Hematopoietic multipotent progenitor cell treated with erythropoietin and hydrocortisone succinate and interleukin-3 and kit ligand, for 8 days (in vitro differentiated cells): ENCODE data around the gene CD2.
"Not testable (repeated sequence)": the region's sequence is repeated elsewhere in the genome, so short reads cannot be mapped to it uniquely, and the experiment has no call there.

Experiments used
- DNase-seq: peaks from one replicate; pipeline ENCODE4 v3.0.0-alpha.2; 2015

The CD2 gene

GRCh38 chr1:116732726-116733125, 21.5 kb upstream of the CD2 start:
- no peak for DNase-seq

DNA sequence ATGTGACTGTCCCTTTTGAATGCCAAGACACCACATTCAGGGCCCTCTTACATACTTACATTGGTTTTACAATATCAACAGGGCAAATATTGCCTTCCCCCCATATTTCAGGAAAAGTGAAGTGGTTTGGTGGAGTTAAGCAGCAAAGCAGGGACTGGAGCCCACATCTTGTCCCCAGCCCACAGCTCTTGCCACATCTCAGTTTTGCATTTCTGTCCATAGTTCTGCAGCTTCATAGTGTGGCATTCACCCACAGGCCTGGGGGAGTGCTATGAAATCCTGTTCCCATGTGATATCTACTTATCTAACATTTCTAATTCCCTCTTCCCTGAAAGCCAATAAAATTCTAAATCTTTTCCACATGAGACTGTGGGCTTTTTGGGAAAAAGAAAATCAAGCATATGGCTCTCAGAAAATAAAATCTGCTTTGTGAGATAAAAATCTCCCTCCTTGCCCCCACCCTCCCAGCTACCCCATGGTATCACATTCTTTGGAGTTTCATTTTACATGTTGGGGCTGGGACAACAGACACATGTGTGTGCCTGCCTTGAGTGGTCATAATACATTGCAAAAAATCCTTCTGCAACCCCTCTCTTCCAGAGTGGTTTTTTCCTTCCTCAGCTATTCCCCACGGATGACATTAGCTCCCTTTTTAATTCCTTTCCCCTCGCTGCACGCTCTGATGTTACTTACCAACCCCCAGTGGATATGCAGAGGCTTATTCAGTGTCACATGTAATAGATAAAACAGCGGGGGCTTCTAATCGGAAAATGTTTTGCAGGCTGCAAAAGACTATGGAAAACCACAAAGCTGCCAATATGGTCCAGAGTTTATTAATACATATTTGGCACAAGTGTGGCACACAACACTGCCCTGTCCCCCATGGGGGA, 20.5 kb upstream of the CD2 start:
- DNase-seq: no peak

DNA sequence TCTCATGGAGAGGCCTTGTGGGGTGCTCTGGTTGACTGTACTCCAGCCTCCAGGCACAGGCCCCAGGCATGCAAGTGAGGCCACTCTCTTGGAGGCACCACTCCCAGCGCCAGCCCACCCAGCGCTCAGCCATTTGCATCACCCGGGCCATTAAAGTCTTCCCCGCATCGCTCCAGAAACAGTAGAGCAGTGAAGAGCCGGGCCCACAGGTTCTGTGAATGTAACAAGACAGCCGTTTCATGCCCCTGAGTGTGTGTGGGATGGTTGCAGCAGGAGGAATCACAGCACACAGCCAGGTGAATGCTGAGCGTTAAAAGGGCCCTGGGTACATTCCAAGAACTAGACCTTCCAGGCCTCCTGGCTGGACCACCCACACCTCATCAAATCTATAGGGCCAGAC, 19.0 kb upstream of the CD2 start:
- DNase-seq: no peak

- DNase-seq: peak; percentile 69
Observed at GRCh38 chr1:116737020-116737854, 17.0 kb upstream of the CD2 start.

GRCh38 chr1:116737855-116738321, 16.3 kb upstream of the CD2 start:
- no peak for DNase-seq

GRCh38 chr1:116738673-116739370, 15.4 kb upstream of the CD2 start:
- no peak for DNase-seq

DNA sequence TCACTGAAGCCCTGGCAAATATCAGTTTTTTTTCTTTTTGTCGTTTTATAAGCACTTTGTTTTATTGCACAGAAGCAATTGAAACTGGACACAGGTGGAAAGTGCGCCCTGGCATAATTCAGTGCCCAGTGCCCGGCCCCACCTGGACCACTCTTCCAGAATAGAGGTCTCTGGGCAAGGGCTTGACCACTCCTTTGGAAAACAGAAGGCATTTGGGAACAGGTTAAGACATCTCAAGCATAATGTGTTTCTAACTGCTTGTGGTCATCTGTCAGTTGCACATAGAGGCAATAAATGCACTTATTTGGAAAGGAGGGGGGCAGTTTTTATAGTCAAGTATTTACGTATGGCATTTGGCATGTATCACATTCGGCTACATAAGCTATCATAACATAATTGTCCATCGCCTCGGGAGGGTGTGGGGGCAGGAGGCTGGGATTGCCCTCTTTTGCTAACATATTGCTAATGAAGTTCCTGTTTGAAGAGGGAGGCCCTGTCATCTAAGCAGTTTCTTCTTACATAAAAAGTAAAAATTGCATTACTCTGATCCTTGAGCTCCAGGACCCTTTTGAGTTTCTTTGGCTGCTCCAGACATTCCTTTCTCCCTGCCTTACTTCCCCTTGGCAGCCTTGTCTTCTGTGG, 14.7 kb upstream of the CD2 start:
- DNase-seq: no peak

- DNase-seq: no peak
Observed at GRCh38 chr1:116740296-116740695, 13.9 kb upstream of the CD2 start.

DNA sequence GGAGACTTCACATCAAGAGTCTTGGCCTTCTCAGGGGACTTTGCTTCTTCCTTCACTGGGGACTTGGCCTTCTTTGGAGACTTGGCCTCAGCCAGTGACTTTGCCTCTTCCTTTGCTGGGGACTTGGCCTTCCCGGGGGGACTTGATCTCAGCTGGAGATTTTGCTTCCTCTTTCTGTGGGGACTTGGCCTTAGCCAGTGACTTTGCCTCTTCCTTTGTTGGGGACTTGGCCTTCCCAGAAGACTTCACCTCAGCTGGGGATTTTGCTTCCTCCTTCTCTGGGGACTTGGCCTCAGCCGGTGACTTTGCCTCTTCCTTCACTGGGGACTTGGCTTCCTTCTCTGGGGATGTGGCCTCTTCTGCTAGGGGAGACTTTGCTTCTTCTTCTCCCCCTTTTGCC, 13.5 kb upstream of the CD2 start:
- no peak for DNase-seq

DNA sequence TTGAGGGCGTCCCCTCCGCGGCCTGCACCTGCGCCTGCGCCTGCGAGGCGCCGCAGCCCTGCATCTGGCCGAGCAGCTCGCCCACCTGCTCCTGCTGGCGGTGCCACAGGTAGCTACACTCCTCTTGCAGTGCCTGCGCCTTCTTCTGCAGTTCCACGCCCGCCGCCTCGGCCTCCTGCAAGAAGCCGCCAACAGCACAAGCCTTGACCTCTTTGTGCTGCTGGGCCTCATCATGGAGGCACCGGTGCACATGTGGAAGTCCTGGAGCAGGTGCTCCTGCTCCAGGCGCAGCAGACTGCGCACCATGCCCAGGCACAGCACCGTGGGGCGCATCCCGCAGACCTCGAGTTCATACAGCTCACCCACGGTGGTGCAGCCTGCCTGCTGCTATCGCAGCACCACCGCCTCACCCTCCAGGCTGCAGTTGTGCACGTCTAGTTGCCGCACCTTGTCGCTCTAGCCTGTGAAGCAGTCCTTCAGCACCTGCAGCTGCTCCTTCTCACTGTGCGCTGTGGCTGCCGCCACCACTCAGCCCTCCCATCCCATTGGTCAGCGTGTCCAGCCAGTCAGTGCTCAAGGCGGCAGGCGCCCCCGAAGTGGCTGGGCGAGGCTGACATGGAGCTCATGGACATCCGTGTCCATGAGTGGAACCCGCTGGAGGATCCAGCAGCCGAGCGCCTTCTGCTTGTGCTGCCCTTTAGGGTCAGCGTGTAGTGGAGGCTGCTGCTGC, 12.2 kb upstream of the CD2 start:
- DNase-seq: no peak

DNA sequence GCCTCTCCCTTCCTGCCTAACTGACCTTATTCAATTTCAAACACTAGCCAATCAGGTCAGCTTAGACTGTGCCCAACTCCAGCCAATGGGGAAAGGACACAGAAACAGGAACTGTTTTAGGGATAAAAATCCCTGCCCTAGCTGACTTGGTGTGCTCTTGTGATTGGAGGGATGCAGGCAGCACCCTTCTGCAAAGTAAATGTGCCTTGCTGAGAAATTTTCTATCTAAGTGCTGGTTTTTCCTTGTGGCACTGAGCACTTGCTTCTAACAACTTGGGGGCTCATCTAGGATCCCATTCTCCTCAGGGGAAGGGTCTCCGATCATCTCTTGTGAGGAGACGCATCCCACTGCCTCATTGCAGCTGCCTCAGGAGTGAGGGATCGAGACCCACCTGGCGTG, 10.7 kb upstream of the CD2 start:
- DNase-seq: no peak

DNA sequence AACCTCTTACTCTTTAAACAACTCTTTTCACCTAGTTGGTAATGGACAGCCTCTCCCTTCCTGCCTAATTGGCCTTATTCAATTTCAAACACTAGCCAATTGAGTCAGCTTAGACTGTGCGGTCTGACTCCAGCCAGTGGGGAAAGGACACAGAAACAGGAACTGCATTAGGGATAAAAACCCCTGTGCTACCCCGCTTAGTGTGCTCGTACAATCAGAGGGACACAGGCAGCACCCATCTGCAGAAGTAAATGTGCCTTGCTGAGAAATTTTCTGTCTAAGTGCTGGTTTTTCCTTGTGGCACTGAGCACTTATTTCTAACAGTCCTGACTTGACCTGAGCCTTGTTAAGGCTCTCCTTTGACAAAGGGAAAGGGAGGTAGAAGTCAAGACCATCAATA, 6.0 kb upstream of the CD2 start:
- DNase-seq: no peak

DNA sequence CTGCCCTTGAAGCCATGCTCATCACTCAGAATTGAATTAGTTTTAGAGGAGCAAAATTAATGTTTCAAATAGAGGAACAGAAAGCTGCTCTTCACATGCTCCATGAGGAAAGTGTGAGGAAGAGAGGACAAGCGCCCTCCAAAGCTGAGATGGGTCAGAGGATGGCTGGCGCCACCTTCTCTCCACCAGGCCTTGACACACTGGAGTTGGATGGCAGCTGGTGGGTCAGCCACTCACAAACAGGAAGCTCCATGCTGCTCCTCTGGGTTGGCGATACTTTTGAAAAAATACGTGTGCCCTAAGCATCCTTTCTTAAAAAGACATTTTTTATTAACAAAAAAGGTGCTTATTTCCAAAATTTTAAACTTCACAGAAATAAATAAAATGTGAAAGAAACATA, 3.1 kb upstream of the CD2 start:
- no peak for DNase-seq

- no peak for DNase-seq
Observed at GRCh38 chr1:116751621-116752020, 2.6 kb upstream of the CD2 start.

DNA sequence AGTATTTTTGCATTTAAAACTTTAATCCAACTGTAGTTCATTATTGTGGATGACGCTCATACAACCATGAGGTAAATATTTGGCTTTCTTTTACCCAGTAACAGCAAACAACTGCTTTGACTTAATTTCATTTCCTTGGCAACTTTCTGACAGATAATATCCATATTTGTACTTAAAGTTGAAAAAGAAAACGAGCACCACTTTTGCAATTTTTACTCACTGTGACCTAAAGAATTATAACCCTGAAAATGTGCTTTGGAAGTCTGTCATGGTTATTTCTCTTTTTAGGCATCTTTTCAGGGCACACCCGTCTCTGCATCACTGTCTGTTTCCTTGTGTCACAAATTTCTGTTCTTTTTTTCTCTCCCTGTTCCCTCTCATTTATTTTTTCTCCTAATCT, 918 bp upstream of the CD2 start:
- no peak for DNase-seq

DNA sequence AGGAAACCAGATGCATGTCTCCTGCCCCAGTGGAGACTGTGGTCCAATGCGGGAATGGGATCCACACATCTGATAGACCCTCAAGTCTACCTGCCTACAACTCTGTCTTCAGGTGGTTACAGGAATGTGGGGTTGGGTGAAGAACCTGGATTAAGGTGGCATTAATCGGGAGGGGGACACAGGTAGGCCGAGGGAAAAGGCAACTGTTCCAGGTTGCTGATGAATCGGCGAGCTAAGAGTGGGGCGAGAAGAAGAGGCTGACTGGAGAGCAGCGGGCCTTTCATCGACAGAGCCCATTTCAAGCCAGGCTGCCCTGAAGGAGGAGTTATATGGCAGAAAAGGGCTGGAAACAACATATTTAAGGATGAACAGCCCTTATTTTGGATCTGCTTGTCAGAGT, 836 bp downstream of the CD2 start:
- no peak for DNase-seq

DNA sequence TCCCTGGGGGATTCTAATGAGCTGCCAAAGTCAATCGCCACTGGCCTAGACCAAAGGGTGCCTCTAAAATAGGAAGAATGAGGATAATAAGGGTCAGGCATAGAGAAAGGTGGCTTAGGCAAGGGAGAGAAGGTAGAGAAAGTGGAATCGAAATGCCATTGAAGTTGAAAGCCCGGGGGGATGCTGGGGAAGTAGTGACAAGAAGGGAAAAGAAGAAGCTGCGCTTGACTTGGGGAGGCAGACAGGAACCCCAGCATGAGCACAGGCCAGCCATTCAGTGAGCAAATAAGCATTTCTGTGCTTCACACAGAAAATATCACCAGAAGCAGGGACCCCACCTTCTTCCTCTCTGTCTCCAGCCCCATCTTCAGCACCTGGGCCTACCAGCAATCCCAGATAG, 1.5 kb downstream of the CD2 start:
- no peak for DNase-seq

- DNase-seq: not testable (repeated sequence)
Observed at GRCh38 chr1:116756092-116756491, 1.9 kb downstream of the CD2 start.

DNA sequence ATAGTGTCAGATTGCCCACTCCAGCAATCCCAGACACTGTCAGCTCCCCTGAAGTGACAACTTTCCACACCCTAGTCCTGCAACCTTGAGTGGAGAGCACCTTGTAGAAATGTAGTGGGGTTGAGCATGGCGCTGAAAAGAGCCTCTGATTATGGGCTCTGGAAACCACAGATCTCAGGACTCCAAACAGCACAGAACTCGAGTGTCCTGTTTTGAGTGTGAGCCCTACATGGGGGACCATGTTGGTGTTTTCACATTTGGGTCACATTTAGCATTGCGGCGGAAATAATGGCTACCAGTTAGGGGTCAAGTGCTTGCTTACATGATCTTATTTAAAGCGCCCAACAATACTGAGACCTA, 4.2 kb downstream of the CD2 start:
- not testable (repeated sequence) for DNase-seq

DNA sequence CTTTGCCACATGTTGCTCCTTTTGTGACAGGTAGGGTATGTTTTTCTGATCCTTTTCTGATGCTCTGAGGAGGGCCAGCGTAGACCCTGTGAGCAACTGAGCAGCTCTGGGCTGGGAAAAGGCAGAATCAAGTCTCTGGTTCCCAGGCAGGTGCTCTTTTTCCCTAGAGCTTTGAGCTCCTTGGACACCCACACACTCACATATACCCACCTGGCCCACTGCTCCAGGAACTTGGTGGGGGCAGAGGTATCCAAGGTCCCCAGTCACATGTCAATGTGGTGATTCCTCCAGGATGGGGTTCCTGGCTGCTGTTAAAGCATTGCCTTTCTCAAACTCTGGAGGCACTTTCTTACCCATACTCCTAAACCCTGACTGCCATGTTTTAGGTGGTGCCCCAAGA, 5.4 kb downstream of the CD2 start:
- no peak for DNase-seq

GRCh38 chr1:116760487-116760886, 6.3 kb downstream of the CD2 start:
- DNase-seq: no peak

GRCh38 chr1:116760996-116761665, 6.9 kb downstream of the CD2 start:
- DNase-seq: no peak
